ENCODE results near the gene GLCCI1.

GLCCI1 gene

DNA sequence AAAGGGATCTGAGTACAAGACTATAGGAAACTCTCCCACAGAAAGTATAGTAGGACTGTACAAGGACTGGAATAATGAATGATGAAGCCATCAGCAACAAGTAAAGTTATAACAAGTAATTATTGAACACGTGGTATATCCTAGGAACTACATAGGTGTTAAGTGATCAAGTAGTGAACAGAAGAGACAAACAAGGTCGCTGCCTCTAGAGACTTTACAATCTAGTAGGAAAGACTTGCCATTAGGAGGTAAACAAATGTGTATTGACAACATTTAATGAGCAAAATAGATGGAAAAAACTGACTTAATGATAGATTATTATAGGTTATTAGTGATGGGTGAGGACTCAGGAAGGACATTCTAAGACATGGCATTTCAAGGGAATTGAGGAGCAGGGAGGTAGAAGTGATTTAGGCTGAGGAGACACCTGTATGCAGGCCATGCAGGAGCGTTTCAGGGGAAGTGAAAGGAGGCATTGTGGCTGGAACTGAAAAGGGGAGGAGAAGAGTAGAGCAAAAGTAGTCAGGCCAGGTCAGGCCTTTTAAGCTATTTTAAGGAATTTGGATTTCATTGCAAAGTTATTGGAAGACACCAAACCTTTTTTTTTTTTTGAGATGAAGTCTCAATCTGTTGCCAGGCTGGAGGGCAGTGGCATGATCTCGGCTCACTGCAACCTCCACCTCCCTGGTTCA is 8.5 kb upstream of the GLCCI1 start:
- in situ Hi-C loops (cut with HindIII; ENCODE audit: low sequenced_read_pairs), result no loop called here

DNA sequence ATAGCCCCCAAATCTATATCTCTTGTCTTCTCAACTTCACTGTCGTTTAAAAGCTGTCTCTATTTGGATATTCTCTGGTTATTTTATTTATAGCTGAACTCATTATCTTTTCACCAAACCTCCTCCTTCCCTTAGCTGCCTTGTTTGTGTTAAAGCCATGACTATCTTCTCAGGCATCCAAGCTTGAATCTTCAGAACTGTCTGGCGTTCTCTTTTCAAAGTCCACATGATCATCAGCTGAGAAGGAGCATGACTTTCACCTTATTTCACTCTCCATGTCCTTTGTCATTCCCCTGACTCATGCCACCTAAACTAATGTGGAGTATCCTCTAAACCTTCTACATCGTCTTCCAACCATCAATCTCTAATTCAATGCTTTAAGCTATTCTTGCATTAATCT is 5.7 kb upstream of the GLCCI1 start:
- in situ Hi-C loops (cut with HindIII; ENCODE audit: low sequenced_read_pairs), result no loop called here

DNA sequence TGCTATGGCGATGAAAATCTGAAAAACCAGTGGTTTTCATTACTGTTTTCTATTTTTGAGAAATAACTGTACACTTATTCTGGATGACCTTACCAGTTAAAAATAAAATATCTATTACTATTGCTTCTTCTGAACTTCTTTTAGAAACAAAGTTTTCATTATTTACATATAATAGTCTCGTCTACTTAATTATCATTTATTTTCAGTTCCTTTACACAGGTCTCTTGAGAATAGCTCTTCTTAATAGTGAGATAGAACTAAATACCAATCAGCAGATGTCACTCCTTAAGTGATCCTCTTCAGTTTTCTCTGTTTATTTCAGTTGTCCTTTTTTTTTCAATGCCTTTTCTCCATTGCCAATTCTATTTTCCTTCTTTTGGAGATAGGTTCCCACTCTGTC is 4.3 kb upstream of the GLCCI1 start:
- in situ Hi-C loops (cut with HindIII; ENCODE audit: low sequenced_read_pairs), result no loop called here

DNA sequence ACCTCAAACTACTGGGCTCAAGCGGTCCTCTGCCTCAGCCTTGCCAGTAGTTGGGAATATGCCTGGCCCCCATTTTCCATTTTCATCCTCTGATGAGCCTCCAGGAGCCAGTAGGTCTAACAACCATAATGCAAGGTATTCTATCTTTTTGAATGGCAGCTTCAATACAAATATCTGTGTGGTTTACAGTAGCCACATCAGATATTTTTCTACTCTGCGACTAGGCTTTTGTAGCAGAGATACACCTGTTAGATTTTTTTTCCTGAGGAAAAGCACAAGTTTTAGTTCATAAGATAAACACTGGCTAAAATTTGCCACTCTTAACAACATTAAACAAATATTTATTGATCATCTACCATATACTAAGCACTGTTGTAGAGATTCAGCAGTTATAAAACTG is 3.9 kb upstream of the GLCCI1 start:
- in situ Hi-C loops (cut with HindIII; ENCODE audit: low sequenced_read_pairs), result no loop called here

DNA sequence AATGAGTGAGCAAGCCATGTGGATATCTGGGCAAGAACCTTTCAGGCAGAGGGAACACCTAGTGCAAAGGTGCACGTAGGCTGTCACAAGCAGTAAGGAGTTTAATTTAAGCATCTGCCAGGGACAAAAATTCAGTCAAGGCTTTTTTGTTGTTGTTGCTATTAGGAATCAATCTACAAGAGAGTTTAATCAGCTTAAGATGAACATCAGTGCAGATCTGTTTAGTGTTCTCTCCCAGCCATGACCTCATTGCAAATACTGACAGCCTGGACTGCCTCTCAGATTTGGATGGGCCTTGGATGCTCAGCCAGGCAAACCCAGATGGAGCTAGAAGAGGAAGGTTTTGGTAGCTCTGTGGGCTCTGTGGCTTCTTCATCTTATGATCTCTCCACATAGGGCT is 3.3 kb upstream of the GLCCI1 start:
- in situ Hi-C loops (cut with HindIII; ENCODE audit: low sequenced_read_pairs), result no loop called here

DNA sequence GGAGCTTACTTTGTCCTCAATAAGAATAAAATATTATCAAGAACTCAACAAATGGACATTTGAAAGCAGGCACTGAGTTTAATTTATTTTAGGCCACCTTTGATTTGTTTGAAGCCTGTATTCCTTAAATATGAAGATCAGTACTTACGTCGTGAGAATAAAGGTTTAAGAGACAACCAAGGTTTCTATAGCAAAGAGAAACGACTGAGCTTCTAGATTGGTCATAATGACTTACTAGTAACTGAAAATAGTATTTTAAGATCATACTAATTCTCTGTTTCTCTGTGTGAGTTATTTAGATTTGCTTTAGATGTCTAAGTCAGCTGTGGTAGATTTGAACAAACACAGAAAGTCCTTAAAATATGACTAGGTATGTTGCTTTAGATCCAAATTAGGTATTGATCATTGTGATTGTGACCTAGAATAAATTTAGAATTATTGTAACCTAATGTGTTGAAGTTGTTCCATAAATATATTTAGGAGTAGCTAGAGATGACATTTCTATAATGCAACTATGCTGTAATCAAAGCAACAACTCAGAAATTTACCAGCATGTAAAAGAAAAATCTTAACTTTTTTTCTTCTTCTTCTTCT is 2.4 kb upstream of the GLCCI1 start:
- in situ Hi-C loops (cut with HindIII; ENCODE audit: low sequenced_read_pairs), result no loop called here

DNA sequence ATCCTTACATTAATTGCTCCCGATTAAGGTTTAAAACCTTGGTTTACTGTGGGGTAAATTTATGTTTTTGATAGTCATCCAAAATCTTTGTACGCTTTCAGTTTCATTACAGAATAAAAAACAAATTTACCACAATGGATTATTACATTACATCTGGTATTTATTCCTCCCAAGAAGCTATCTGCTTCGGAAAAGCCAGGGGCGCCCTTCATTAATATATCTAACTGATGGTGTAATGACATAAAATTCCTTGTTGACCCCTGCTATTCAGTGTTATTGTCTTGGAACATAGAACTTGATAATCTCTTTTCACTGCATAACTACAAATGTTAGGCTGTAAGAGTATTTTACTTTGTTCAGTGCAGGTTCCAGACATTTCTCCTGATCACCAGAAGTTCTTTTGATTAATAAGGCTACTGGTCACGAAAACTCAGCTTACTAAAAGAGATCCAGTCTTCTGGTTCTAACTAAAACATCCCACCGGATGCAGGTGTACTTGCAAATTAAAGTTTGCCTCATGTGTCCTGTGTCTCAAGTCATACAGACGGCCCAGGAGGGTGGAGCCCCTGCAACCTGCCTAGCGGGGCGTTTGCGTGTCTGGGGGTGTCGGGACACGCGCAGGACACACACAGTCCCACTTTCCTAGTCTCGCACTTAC is 581 bp upstream of the GLCCI1 start:
- in situ Hi-C loops (cut with HindIII; ENCODE audit: low sequenced_read_pairs), result no loop called here

DNA sequence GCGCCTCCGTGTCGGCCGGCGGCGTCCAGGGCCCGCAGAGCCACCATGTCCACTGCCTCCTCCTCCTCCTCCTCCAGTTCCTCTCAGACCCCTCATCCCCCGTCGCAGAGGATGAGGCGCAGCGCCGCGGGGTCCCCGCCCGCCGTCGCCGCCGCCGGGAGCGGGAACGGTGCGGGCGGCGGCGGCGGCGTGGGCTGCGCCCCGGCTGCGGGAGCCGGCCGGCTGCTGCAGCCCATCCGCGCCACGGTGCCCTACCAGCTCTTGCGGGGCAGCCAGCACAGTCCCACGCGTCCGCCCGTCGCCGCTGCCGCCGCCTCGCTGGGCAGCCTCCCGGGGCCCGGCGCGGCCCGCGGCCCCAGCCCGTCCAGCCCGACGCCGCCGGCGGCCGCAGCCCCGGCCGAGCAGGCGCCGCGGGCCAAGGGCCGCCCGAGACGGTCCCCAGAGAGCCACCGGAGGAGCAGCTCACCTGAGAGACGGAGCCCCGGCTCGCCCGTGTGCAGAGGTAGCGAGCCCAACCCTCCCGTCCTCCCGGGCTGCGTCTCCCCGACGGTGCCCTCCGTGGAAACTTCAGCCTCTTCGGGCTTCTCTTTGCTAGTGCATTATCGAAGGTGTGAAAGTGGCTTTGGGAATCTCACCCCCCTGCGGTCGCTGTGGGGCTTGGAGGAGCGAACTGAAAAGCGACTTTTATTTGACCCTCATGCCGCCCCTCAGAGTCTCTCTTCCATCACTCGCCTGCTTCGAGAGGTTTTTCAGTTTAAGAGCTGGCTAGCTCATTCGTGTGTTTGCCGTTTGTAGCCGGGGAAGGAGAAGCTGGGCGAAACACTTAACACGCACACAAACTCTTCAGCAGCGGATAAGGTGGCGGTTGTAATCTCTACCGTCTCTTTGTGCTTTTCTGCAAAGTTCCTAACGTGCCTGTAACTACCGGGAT is 975 bp downstream of the GLCCI1 start:
- in situ Hi-C loops (cut with HindIII; ENCODE audit: low sequenced_read_pairs), result no loop called here

DNA sequence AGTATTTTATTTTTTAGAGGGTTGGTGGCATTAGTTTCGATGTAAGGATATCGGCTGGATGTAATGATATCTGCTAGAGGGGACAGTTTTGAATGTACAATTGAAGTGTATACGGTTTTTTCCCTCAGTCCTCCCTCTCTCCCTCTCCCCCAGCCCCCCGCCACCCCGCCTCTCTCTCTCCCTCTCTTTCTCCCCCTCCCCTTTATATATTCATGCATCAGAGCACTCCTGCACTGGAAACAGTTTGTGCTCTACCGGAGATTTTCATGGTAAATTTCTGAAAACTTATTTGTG is 1.6 kb downstream of the GLCCI1 start:
- in situ Hi-C loops (cut with HindIII; ENCODE audit: low sequenced_read_pairs), result no loop called here

DNA sequence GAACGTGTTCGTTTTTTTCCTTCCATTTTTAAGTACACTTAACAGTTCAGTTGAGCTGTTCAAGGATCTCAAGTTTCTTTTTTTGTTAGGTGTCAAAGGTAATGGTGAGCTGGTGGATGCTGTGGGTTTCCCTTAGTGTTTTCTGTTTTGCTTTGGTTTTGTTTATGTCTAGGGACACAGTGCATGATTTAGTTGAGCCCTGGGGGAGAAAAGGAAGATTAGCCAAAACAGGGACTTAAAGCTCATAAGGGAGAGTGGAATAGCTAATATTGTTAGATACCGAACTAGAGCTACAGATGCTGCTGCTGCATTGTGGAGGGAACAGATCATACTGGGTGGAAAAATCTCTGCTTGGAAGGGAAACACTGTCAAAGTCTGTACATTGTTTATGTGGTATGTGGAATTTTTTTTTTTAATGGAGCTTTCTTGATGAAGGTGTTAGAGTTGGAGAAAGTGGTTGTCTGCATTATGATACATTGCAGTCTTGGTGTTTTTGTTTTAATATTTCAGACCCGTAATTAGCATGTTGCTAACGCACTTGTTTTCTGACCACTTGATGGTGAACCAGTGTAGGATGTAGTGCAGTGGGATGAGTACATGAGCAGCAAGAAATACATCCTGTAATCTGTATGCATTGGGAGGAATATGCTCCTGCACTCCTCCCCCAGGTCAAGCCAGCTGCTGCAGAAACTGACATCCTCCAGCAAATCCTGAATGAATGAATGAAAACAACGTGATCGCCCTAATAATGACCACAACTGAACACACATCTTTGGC is 2.1 kb downstream of the GLCCI1 start:
- in situ Hi-C loops (cut with HindIII; ENCODE audit: low sequenced_read_pairs), result no loop called here

DNA sequence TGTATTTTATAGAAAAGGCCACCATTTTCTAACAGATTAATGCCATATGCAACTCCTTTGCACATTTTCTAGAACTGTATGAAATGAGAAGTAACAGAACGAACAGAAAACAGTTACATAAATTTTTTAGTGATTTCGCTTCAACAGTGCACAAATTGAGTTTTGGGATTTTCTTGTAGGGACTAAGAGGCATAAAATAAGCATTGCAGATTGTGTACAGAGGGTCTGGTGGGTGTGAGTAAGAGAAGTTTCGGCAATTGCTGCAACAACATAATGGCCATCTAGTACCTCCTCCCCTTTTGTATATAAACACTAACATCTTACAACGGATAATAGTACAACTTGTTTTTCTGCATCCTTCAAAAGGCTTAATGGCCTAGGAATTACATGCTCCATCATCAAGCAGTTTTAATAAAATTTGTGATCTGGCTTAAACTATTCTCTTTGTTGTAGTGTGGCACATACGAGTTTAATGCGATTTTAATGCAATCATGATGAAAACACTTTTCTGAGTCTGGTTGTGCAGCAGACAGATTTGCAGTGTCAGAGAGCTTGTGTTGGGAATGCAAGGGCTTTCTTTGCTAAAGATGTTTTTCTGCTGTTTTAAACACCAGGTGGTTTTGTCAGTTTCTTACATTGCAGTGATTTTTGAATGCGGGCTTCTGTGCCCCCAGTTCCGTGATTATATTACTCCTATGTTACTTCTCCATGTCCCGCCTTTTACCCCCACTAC is 2.9 kb downstream of the GLCCI1 start:
- in situ Hi-C loops (cut with HindIII; ENCODE audit: low sequenced_read_pairs), result no loop called here

DNA sequence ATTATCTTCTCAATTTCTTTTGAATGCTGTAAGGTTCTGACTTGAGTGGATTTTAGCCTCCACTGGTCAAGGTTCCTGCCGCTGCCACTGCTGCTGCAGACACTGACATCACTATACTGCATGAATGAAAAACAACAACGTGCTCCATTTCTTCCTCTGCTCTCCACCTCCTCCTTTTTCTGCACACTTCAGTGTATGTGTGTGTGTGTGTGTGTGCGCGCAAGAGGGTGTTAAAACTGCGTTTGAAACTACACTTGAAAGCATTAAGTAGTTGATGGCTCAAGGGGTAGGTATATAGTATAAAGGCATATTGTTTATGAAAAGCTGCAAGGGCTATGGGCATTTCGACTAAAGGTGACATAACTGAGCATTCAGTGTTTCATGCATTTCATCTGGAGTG is 3.5 kb downstream of the GLCCI1 start:
- in situ Hi-C loops (cut with HindIII; ENCODE audit: low sequenced_read_pairs), result no loop called here

DNA sequence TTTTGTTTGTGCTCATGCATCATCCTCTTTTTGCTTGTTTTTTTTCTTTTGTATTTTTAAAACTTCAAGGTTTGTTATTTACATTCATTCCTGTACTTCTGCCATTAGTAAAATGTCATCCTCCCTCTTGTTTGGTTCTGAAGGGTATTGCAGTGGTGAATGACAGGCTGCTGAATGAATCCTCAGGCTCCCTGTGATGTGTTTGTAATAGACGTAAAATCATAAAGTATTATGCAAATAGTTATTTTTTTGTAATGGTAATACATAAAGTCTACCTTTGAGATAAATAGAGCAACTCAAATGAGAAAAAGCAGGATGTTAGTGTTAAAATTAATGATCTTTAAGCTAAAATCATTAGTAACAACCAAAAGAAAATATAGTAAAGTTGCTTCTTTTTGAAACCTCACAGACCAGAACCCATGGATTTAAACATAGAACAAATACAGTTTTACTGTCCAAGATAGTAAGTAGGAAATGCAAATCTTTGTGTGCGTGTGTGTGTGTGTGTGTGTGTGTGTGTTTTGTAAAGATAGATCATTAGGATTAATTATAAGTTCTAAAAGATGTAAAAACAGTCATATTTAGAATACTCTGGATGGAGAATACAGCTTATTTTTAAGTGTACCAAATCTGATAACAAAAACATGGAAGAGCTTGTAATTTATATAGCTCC is 4.5 kb downstream of the GLCCI1 start:
- in situ Hi-C loops (cut with HindIII; ENCODE audit: low sequenced_read_pairs), result no loop called here

DNA sequence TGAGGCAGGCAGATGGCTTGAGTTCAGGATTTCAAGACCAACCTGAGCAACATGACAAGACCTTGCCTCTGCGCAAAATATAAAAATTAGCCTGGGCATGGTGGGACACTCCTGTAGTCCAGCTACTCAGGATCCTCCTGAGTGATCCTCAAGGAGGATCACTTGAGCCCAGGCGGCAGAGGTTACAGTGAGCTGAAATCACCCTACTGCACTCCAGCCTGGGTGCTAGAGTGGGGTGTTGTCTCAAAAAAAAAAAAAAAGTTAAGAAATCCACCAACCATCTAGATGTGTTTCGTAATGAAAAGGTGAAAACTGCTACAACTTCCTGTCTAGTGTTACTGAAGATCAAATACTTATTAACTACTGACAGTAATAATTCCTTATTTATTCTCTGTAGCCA is 8.1 kb downstream of the GLCCI1 start:
- in situ Hi-C loops (cut with HindIII; ENCODE audit: low sequenced_read_pairs), result no loop called here

DNA sequence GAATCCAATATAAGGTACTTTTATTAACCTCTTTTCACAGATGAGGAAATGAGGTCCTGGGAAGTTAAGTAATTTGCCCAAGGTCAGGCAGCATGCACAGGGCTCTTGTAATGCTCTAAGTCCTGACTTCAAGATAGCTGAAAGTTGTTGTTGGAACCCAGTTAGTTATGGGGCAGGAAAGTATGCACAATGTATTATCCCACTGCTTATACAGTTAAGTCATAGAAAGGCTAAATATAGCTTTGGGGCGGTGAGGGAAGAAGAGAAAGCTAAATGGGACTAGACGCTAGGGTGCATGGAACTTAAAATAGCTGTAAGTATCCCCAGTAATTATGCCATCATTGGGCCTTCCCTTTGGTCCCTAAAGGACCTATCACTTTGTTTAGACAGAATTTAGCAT is 9.2 kb downstream of the GLCCI1 start:
- in situ Hi-C loops (cut with HindIII; ENCODE audit: low sequenced_read_pairs), result no loop called here

DNA sequence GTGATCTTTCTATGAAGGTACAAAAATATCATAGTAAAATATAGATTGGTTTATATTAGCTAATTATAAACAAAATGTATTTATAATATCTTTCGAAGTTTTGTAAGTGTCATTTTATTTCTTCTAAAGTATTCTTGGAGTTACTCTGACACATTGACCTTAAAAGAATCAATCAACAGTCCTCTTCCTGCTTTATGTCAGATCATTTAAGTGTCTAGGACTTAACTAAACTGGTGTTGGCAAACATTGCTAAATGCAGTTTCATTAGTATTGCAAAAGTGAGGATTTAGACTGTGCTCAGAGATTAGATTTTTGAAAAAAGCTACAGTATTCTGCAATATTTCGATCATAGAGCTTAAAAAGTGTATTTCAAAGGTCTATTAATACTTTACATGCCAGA is 10.3 kb downstream of the GLCCI1 start:
- in situ Hi-C loops (cut with HindIII; ENCODE audit: low sequenced_read_pairs), result no loop called here

DNA sequence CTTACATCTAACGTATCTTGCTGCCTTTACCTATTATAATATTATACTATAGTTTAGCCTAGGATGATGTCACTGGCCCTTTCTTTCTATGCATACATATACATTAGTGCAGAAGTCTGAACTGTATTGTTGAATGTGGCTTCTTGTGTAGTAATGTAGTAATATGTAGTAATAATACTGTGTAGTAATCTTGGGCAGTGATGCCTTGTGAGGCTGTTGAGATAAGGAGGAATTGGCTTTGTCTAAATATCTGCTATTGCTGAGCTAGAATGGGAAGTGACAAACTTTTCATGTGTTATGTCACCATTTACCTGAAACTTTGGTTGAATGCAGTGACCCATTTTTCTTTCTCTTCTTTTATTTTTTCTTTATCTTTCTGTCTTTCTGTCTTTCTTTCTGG is 11.0 kb downstream of the GLCCI1 start:
- in situ Hi-C loops (cut with HindIII; ENCODE audit: low sequenced_read_pairs), result no loop called here

DNA sequence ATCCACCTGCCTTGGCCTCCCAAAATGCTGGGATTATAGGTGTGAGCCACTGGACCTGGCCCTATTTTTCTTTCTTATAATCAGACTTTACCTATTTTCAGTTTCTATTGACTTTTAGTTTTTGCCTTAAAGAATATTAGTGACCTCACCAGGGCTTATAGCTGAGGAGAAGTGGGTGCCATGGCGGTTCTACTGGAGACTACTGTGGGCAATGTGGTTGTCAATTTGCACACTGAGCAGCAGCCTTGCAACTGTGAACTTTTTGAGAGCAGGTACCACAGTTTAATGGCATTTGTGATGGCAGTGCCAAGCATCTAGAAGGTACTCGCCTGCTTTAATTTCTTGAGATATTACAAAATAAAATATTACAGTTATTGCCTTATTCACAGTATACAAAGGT is 11.5 kb downstream of the GLCCI1 start:
- in situ Hi-C loops (cut with HindIII; ENCODE audit: low sequenced_read_pairs), result no loop called here

DNA sequence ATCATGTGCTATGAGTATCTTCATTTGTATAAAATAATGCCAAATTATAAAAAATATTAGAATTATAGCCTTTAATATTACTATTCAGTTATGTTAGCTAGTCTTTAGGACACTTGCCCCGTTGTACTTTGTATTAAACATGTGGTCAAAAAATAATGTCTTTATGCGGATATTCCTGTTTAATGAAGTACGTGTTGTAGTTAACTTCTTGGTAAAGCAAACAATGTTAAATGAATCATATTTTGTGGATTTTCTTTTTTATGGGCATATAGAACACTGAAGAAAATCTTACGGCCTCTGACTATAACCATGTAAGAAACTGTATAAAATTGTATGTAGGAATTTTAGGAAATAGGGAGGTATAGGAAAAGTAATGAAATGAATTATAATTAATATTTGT is 14.3 kb downstream of the GLCCI1 start:
- in situ Hi-C loops (cut with HindIII; ENCODE audit: low sequenced_read_pairs), result no loop called here

DNA sequence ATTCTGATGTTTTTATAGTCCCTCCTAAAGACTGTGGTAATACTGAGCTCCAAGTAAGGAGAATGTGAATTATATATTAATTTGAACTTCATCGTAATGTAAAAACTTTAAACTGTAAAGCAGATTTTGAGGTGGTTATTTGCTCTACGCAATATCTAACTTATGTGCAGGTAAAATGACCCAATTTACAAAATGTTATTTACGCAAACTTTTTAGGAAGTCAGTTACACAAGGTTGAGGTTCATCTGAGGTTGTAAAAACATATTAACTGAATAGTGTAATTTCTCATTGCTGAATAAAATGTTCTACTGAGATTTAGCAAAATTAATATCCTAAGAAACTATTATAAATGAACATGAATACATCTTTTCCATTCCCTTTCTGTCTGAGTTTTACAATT is 15.8 kb downstream of the GLCCI1 start:
- in situ Hi-C loops (cut with HindIII; ENCODE audit: low sequenced_read_pairs), result no loop called here
